Measurements from ENCODE around the gene LRRC2.

Gene LRRC2

DNA sequence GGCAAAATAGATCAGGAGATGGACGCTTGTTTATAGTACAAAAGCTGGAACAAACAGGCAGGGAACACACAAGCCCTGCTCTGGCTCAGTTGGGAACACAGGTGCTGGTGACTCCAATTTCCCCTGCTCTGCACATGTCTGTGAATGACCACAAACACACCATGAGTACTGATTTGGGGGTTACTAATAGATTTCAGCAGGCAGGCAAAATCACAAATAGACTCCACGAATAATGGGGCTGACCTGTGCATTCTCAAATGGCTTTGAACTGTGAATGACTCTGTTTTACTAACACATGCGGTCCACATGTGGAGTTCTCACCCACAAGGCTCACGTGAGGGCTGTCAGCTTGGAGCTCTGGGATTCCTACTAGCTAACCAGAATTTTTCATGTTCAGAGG, 64.4 kb downstream of the LRRC2 start:
- no peaks in the 10 kb centered on the region for H3K36me3 Mint-ChIP-seq (ENCODE audit: low read depth)
- H3K4me1 Mint-ChIP-seq = peaks cover 29% of the 10 kb centered on the region
- no peak overlapping the region for H3K4me3 Mint-ChIP-seq
- H3K9me3 Mint-ChIP-seq = peaks cover 8% of the 10 kb centered on the region
- H3K27ac Mint-ChIP-seq = no peak overlapping the region
- DNase-seq = no peak
- TF ChIP-seq, protein P1, sequence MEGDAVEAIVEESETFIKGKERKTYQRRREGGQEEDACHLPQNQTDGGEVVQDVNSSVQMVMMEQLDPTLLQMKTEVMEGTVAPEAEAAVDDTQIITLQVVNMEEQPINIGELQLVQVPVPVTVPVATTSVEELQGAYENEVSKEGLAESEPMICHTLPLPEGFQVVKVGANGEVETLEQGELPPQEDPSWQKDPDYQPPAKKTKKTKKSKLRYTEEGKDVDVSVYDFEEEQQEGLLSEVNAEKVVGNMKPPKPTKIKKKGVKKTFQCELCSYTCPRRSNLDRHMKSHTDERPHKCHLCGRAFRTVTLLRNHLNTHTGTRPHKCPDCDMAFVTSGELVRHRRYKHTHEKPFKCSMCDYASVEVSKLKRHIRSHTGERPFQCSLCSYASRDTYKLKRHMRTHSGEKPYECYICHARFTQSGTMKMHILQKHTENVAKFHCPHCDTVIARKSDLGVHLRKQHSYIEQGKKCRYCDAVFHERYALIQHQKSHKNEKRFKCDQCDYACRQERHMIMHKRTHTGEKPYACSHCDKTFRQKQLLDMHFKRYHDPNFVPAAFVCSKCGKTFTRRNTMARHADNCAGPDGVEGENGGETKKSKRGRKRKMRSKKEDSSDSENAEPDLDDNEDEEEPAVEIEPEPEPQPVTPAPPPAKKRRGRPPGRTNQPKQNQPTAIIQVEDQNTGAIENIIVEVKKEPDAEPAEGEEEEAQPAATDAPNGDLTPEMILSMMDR (IDR thresholded peaks at IDR 0.05) = no peak
- H3K27me3 Mint-ChIP-seq (ENCODE audit: low read depth, poor library complexity) = peaks cover 7% of the 10 kb centered on the region

DNA sequence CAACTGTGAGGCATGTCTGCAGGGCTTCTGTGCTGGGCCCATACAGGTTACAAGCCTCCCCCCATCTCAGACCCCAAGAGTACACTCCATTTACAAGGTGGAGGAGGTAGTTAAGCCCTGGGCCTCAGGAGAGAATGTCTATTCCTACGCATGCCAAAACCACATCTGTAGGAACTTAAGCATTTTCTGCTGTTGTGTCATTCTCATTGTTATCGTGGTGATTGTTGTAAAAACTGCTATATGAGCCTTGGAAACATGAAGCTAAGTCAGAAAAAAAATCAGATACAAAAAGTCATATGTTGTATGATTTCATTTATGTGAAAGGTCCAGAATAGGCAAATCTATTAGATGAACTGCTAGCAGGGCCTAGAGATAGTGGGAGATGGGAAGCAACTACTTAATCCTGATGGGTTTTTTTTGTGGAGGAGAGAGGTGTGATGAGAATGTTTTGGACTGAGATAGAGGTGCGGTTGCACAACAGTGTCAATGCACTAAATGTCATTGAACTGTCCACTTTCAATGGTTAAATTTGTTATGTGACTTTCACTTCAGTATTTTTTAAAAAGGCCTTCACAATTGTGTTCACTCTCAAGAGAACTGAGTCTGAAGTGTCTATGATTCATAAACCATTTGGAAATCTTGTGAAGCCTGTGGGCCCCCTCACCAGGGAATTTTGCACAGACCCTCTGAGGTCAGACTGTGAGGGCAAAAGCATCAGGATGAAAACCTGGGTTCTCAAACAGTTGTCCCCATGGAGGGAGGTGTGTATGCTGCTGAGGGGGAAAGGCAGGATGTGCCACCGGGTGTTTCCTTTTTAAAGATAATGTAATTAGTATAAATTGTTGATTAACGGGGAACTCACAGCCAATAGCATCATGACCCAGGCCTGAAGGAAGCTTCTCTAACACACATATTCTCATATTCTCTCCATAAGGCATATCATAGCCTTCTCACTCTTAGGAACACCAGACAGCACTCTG, 65.2 kb downstream of the LRRC2 start:
- no peak overlapping the region for H3K4me3 Mint-ChIP-seq
- DNase-seq = no peak
- H3K27me3 Mint-ChIP-seq (ENCODE audit: low read depth, poor library complexity) = peaks cover 7% of the 10 kb centered on the region
- no peak overlapping the region for H3K27ac Mint-ChIP-seq
- H3K4me1 Mint-ChIP-seq = peaks cover 27% of the 10 kb centered on the region
- TF ChIP-seq, protein P1 (IDR thresholded peaks at IDR 0.05) = no peak
- peaks cover 10% of the 10 kb centered on the region for H3K9me3 Mint-ChIP-seq
- no peaks in the 10 kb centered on the region for H3K36me3 Mint-ChIP-seq (ENCODE audit: low read depth)

DNA sequence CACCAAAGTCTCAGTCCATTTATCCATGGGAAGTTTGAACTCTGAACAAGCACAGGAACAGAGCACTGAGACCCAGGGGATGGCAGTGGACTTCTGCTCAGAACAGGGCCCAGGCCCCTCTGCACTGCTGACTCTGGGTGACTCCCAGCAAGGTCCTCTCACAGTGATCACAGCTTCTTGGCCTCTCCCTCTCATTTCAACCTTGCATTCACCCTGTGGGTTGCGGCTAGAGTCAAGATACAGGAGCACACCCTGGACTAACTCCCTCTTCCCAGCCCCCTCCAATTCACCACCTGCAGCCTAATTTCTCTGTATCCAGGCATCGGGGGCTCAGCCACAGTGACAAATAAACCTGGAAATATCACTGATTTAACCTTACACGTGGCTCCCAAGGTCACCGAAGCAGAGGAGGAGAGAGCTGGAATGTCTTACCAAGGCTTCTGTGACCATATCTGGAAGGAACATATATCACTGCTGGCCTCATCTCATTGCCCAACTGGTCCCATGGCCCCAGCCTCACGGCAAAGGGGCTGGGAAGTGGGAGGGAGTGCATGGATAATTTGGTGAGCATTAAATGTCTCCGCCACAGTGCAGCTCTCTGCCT, 67.1 kb downstream of the LRRC2 start:
- Mint-ChIP-seq H3K27ac (peak overlapping the region; percentile 70), H3K4me1 (peaks cover 24% of the 10 kb centered on the region), H3K9me3 (peaks cover 13% of the 10 kb centered on the region), H3K4me3 (no peak overlapping the region), H3K36me3 (ENCODE audit: low read depth) (no peaks in the 10 kb centered on the region), H3K27me3 (ENCODE audit: low read depth, poor library complexity) (peaks cover 7% of the 10 kb centered on the region)
- TF ChIP-seq, protein P1 (IDR thresholded peaks at IDR 0.05) = no peak
- DNase-seq = no peak

DNA sequence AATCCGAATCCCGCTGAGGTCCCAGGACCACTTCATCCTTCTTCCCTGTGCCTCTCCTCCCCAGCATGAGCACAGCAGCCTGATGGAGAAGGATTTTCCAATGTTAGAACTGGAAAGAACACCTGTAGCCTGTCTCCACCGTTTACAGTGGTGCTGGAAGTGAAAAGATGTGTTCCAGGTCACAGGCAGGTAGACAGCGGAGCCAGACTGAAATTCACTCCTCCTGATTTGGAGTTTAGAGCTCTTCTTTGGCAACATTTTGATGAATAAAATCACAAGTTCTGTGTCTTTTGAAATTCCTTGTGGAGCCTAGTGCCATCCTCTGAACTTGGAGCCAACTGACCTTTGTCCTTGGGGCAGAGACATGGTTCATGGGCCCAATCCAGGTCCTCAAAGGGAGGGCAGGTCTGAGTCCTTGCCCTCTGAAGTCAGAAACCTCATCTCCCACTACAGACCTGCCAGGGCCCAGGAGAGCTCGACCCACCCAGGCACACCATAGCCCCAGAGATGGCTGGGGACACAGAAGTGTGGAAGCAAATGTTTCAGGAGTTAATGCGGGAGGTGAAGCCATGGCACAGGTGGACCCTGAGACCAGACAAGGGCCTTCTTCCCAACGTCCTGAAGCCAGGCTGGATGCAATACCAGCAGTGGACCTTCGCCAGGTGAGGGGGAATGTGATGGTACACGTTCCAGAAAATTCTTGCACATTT, 68.4 kb downstream of the LRRC2 start, which contains the start of gene RTP3:
RTP3 (plus strand) TSS at position 421 of the 710 bp plus-strand sequence; CDS start at position 508, 87 bp downstream.
- Mint-ChIP-seq H3K4me3 (no peak within 1 kb of the TSS), H3K36me3 (ENCODE audit: low read depth) (no peaks in the 10 kb centered on the region), H3K4me1 (peaks cover 12% of the 10 kb centered on the region), H3K27ac (no peak within 1 kb of the TSS), H3K9me3 (peaks cover 19% of the 10 kb centered on the region), H3K27me3 (ENCODE audit: low read depth, poor library complexity) (peaks cover 7% of the 10 kb centered on the region)
- DNase-seq = no peak
- TF ChIP-seq, protein P1 (IDR thresholded peaks at IDR 0.05) = no peak

DNA sequence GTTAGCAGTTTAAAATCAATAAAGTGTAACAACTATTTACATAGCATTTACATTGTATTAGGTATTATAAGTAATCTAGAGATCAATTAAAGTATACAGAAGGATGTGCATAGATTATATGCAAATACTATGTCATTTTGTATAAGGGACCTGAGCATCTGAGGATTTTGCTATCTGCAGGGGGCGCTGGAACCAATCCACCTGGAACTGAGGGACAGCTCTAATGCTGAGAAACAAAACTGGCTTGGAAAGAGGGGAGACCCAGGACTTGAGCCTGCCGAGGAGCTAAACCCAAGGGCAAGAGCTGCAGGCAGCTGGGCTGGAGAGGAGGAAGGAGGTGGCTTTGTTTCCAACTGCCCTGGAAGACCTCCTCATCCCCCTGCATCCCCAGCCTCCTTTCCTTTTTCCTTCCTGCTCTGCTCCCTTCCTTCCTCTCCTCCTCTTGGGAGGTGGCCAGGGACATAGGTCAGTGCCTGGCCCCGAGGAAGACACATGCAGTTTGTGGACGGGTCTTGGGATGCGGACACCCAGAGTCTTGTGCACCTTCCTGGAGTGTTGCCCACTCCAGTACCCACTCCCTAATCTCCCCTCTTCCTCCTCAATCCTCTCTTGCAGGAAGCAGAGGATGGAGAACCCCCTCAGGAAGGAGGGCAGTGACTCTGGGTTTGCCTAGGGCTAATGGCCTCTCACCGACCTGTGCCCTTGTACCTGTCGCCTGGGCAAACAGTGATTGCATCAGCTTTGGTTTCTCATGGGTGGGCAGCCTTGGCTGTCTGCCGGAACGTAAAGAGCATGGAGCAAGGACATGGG, 69.2 kb downstream of the LRRC2 start:
- peaks cover 7% of the 10 kb centered on the region for H3K27me3 Mint-ChIP-seq (ENCODE audit: low read depth, poor library complexity)
- peaks cover 22% of the 10 kb centered on the region for H3K9me3 Mint-ChIP-seq
- TF ChIP-seq, protein P1 (IDR thresholded peaks at IDR 0.05) = peak; percentile 31
- peak; percentile 32 for DNase-seq
- H3K36me3 Mint-ChIP-seq (ENCODE audit: low read depth) = no peaks in the 10 kb centered on the region
- no peak overlapping the region for H3K4me3 Mint-ChIP-seq
- no peak overlapping the region for H3K27ac Mint-ChIP-seq
- peaks cover 12% of the 10 kb centered on the region for H3K4me1 Mint-ChIP-seq

All from nephron progenitor cell (in vitro differentiated cells).